ENCODE measurements around the gene SPDL1.
"Not testable (repeated sequence)": the region's sequence is repeated elsewhere in the genome, so short reads cannot be mapped to it uniquely, and the experiment has no call there.

Gene SPDL1

DNA sequence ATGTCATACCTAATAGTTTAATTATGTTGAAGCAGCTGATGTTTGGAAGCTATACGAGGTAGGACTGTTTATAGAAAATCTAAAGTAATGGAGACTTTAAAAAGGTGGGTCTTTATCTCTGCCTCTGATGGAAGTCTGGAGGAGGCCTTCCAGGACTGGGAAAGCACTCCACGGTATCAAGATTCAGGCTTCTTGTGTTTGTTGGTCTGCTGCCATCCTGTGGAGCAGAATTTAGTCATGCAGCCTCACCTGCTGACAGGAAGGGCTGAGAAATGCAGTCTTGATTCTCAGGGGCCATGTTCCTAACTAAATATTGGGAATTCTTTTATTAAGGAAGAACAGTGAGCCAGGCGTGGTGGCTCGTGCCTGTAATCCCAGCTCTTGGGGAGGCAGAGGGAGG, 15.9 kb downstream of the SPDL1 start:
- TF ChIP-seq, protein P1, sequence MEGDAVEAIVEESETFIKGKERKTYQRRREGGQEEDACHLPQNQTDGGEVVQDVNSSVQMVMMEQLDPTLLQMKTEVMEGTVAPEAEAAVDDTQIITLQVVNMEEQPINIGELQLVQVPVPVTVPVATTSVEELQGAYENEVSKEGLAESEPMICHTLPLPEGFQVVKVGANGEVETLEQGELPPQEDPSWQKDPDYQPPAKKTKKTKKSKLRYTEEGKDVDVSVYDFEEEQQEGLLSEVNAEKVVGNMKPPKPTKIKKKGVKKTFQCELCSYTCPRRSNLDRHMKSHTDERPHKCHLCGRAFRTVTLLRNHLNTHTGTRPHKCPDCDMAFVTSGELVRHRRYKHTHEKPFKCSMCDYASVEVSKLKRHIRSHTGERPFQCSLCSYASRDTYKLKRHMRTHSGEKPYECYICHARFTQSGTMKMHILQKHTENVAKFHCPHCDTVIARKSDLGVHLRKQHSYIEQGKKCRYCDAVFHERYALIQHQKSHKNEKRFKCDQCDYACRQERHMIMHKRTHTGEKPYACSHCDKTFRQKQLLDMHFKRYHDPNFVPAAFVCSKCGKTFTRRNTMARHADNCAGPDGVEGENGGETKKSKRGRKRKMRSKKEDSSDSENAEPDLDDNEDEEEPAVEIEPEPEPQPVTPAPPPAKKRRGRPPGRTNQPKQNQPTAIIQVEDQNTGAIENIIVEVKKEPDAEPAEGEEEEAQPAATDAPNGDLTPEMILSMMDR (IDR thresholded peaks at IDR 0.05; ENCODE audit: insufficient read depth, low read depth, low read length, missing control alignments) = no peak
- DNase-seq (ENCODE audit: low read depth) = no peak
- H3K4me3 ChIP-seq (ENCODE audit: low read depth, low read length) = no peak overlapping the region

DNA sequence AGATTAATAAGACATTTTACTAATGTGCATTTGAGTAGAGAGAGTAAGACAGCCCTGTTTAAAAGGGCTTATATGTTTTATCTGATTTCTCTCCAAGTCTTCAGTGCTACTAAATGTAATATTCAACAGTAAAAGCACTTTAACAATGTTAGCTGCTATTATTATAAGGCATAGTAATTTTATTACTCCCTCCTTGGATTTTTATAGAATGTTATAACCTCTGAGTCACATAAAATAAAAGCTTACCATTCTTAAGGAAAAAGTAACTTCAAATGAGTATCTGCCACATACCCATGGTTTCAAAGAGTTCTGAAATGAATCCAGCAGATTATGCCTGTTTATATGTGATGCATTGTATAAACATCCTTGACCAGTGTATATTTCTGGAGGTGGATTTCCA, 19.0 kb downstream of the SPDL1 start:
- no peak overlapping the region for H3K4me3 ChIP-seq (ENCODE audit: low read depth, low read length)
- TF ChIP-seq, protein P1 (IDR thresholded peaks at IDR 0.05; ENCODE audit: insufficient read depth, low read depth, low read length, missing control alignments) = no peak
- no peak for DNase-seq (ENCODE audit: low read depth)

DNA sequence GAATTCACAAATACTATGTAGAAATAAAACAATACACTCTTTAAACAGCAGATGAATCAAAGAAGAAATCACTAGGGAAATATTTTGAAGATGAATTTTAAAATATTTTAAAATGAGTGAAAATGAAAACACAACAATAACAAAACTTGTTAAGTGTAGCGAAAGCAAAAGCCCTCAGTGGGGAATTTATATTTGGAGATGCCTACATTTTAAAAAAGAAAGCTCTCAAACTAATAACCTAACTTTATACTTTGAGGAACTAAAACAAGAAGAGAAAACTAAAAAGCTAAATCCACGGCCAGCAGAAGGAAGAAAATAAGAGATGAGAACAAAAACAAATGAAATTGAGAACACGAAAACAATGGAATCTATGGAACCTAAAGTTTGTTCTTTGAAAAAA, 22.7 kb downstream of the SPDL1 start:
- no peak overlapping the region for H3K4me3 ChIP-seq (ENCODE audit: low read depth, low read length)
- TF ChIP-seq, protein P1 (IDR thresholded peaks at IDR 0.05; ENCODE audit: insufficient read depth, low read depth, low read length, missing control alignments) = no peak
- DNase-seq (ENCODE audit: low read depth) = no peak

DNA sequence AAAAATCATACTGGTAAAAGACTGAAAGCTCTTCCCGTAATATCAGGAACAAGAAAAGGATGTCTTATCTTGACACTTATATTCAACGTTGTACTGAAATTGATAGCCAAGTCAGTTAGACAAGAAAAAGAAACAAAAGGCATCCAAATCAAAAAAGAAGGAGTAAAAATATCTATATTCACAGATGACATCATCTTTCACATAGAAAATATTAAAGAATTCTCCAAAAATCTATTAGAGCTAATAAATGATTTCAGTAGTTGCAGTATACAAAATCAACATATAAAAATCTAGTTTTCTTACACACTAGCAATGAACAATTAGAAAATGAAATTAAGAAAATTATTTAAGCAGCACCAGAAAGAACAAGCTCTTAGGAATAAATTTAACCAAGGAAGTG, 24.3 kb downstream of the SPDL1 start:
- TF ChIP-seq, protein P1 (IDR thresholded peaks at IDR 0.05; ENCODE audit: insufficient read depth, low read depth, low read length, missing control alignments) = no peak
- no peak overlapping the region for H3K4me3 ChIP-seq (ENCODE audit: low read depth, low read length)
- DNase-seq (ENCODE audit: low read depth) = no peak

DNA sequence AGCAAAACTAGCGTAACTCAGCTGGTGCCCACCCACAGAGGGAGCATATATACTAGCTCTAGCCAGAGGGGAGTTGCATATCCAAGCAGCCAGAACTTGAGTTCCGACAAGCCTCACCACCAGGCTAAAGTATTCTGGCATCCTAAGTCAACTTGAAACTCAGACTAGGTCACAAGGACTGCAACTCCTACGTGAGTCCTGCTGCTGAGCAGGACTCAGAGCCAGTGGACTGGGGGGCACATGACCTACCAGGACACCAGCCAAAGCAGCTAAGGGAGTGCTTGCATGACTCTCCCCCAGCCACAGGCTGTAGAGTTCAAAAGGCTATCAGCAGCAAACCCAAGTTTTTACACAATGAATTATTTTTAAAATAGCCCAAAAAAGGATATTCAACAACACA, 26.1 kb downstream of the SPDL1 start:
- TF ChIP-seq, protein P1 (IDR thresholded peaks at IDR 0.05; ENCODE audit: insufficient read depth, low read depth, low read length, missing control alignments) = no peak
- no peak for DNase-seq (ENCODE audit: low read depth)
- H3K4me3 ChIP-seq (ENCODE audit: low read depth, low read length) = no peak overlapping the region

DNA sequence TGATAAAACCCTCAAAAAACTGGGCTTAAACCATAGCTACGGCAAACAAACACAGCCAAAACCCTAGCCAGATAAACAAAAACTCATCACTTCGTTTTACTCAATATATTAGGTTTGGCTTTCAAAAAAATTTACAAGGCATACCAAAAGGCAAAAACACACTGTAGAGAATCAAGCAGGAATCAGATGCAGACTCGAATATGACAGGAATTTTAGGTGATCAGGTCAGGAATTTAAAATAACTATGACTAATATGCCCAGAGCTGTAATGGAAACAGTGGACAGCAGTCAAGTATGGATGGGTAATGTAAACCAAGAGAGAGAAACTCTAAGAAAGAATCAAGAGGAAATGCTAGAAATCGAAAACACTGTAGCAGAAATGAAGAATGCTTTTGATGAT, 27.0 kb downstream of the SPDL1 start:
- no peak for DNase-seq (ENCODE audit: low read depth)
- H3K4me3 ChIP-seq (ENCODE audit: low read depth, low read length) = no peak overlapping the region
- TF ChIP-seq, protein P1 (IDR thresholded peaks at IDR 0.05; ENCODE audit: insufficient read depth, low read depth, low read length, missing control alignments) = no peak

DNA sequence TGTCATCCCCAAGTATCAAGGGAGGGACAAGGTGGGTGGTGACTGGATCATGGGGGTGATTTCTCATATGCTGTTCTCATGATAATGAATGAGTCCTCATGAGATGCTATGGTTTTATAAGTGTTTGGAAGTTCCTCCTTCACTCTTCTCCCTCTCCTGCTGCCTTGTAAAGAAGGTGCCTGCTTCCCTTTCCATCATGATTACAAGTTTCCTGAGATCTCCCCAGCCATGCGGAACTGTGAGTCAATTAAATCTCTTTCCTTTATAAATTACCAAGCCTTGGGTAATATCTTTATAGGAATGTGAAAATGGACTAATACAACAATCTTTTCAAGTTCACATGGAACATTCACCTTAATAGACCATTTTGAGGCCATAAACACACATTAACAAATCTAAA, 32.0 kb downstream of the SPDL1 start:
- no peak overlapping the region for H3K4me3 ChIP-seq (ENCODE audit: low read depth, low read length)
- DNase-seq (ENCODE audit: low read depth) = no peak
- TF ChIP-seq, protein P1 (IDR thresholded peaks at IDR 0.05; ENCODE audit: insufficient read depth, low read depth, low read length, missing control alignments) = no peak

DNA sequence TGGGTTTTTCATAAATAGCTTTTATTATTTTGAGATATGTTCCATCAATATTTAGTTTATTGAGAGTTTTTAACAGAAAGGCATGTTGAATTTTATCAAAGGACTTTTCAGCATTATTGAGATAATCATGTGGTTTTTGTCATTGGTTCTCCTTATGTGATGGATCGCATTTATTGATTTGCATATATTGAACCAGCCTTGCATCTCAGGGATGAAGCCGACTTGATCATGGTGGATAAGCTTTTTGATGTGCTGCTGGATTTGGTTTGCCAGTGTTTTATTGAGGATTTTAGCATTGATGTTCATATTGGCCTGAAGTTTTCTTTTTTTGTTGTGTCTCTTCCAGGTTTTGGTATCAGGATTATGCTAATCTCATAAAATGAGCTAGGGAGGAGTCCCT, 40.7 kb downstream of the SPDL1 start:
- not testable (repeated sequence) for DNase-seq (ENCODE audit: low read depth); H3K4me3 ChIP-seq (ENCODE audit: low read depth, low read length)
